GM06990 (cell line): ENCODE measurements around the gene ZNF804A.

Experiments used
- DNase-seq: peaks from one replicate; pipeline ENCODE4 v3.0.0-alpha.2; 2011; ENCODE audit not compliant: insufficient read length; ENCODE audit errors: extremely low read depth
- H3K27me3 ChIP-seq: replicated peaks from 2 replicates; pipeline ENCODE4 v1.6.0; 2011; ENCODE audit warnings: low read length; ENCODE audit not compliant: control insufficient read depth, insufficient read depth
- H3K36me3 ChIP-seq: 2 replicates; pipeline ENCODE4 v1.5.1; 2011; ENCODE audit warnings: low read length; ENCODE audit not compliant: control insufficient read depth, insufficient read depth
- H3K4me3 ChIP-seq: replicated peaks from 2 replicates; pipeline ENCODE4 v1.5.1; 2011; ENCODE audit warnings: low read depth, mild to moderate bottlenecking, control low read depth, low read length
- TF ChIP-seq, protein P1 (sequence below): IDR thresholded peaks from 2 replicates; pipeline ENCODE4 v1.5.1; 2011; ENCODE audit warnings: low read length, control low read depth, mild to moderate bottlenecking, inconsistent platforms; ENCODE audit not compliant: insufficient read depth, poor library complexity, severe bottlenecking

Gene ZNF804A

DNA sequence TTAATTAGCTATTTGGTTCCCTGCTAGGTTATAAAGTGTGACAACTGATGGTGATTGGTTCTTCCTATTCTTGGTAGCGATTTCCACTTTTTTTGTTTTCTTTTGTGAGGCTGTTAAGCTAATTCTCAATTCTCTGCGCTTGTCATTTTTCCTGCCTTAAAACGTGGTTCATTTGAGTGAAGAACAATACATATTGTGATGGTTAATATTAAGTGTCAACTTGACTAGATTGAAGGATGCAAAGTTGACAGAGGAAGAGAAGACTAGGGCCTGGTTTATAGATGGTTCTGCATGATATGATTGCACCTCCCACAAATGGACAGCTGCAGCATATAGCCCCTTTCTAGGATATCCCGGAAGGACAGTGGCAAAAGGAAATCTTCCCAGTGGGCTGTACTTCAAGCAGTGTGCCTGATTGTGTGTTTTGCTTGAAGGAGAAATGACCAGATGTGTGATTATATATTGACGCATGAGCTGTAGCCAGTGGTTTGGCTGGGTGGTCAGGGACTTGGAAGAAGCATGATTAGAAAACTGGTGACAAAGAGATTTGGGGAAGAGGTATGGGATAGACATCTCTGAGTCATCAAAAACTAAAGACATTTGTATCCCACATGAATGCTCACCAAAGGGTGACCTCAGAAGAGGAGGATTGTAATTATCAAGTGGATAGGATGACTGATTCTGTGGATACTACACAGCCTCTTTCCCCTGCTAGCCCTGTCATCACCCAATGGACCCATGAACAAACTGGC, 39.4 kb upstream of the ZNF804A start:
- no peak for DNase-seq
- TF ChIP-seq, protein P1, sequence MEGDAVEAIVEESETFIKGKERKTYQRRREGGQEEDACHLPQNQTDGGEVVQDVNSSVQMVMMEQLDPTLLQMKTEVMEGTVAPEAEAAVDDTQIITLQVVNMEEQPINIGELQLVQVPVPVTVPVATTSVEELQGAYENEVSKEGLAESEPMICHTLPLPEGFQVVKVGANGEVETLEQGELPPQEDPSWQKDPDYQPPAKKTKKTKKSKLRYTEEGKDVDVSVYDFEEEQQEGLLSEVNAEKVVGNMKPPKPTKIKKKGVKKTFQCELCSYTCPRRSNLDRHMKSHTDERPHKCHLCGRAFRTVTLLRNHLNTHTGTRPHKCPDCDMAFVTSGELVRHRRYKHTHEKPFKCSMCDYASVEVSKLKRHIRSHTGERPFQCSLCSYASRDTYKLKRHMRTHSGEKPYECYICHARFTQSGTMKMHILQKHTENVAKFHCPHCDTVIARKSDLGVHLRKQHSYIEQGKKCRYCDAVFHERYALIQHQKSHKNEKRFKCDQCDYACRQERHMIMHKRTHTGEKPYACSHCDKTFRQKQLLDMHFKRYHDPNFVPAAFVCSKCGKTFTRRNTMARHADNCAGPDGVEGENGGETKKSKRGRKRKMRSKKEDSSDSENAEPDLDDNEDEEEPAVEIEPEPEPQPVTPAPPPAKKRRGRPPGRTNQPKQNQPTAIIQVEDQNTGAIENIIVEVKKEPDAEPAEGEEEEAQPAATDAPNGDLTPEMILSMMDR = no peak
- H3K4me3 ChIP-seq = no peak overlapping the region
- H3K27me3 ChIP-seq = no peaks in the 10 kb centered on the region; the same call in 1 of the 2 replicates
- no peaks in the 10 kb centered on the region for H3K36me3 ChIP-seq

DNA sequence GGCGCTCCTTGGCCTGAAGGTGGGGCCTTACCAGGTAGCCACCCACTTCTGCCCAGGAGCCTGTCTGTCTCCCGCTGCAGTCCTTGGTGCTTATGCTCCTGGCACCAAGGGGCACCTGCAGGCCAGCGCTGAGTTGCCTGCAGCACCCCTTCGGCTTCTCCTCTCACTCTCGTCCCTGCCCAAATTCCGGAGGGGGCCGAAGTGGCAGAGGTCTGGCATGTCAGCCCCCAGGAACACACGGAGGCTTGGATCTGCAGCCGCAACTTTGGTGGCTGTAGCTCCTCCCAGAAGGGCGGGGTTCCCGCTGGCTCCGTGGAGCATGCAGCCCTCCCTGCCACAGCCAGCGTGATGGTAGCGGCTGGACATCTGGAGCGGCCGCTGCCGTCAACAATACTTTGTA, 37.7 kb upstream of the ZNF804A start:
- DNase-seq = no peak
- H3K36me3 ChIP-seq = no peaks in the 10 kb centered on the region
- TF ChIP-seq, protein P1 = no peak
- no peaks in the 10 kb centered on the region; the same call in 1 of the 2 replicates for H3K27me3 ChIP-seq
- H3K4me3 ChIP-seq = no peak overlapping the region

DNA sequence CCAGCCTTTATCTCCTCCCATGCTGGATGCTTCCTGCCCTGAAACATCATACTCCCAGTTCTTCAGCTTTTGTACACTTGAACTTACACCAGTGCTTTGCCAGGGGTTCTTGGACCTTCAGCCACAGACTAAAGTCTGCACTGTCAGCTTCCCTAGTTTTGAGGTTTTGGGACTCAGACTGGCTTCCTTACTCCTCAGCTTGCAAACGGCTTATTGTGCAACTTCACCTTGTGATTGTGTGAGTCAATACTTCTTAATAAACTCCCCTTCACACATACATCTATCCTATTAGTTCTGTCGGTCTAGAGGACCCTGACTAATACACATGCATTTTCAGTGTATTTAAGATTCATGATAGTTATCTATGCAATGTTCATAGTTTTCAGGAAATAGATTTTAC, 35.8 kb upstream of the ZNF804A start:
- Histone ChIP-seq H3K4me3 (no peak overlapping the region), H3K36me3 (no peaks in the 10 kb centered on the region), H3K27me3 (no peaks in the 10 kb centered on the region; the same call in 1 of the 2 replicates)
- no peak for DNase-seq
- TF ChIP-seq, protein P1 = no peak

DNA sequence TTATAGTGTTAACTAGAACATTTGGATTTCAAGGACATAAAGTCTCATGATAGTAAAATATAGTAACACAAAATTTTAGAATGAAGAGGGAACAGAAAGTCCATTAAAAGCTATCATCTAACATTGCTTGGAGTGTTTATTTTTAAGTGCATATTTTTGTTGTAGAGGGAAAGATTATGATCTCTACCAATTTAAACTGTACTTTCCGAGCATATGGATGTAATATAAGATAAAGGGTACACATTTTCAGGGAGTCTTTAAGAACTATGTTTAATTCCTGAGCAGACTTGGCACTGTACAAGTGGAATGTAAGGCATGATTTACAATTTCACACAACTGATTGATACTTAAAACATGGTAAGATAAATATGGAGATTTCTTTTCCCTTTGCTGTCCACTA, 34.2 kb upstream of the ZNF804A start:
- Histone ChIP-seq H3K36me3 (no peaks in the 10 kb centered on the region), H3K27me3 (no peaks in the 10 kb centered on the region; the same call in 1 of the 2 replicates), H3K4me3 (no peak overlapping the region)
- TF ChIP-seq, protein P1 = no peak
- DNase-seq = no peak

DNA sequence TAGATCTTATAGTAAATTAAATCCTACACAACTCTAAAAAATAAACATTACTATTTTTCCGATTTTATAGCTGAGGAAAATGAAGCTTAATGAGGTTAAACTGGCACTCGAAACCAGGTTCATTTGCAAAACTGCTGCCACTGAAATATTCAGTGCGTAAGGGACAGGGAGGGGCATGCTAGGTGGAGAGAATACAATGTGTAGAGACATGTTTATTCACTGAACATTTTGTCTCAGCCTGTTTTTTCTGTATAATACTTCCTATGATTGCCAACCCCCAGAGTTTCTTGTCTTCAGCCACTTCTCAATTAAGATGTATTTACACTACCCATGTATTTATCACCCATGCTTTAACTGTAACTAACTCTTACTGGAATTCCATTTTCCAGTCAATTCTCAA, 31.6 kb upstream of the ZNF804A start:
- TF ChIP-seq, protein P1 = no peak
- no peaks in the 10 kb centered on the region; the same call in 1 of the 2 replicates for H3K27me3 ChIP-seq
- no peaks in the 10 kb centered on the region for H3K36me3 ChIP-seq

More for the DNA sequence above, 31.6 kb upstream of the ZNF804A start:
- no peak overlapping the region for H3K4me3 ChIP-seq
- no peak for DNase-seq
